Ovary (tissue), 9 donors: ENCODE data around the gene PPP1R2C. TPM values are rescaled to one million over a fixed set of nuclear protein-coding genes. Genes with fewer than 3 reads are reported as not detected.

ENCODE experiments used
- DNase-seq, 5 donors: peaks; one replicate each; pipeline ENCODE4 v3.0.0-alpha.2; 2019 to 2020
- H3K27ac ChIP-seq, 2 donors: fragments of 200-600 bp; one replicate each; pipeline versions ENCODE4 v1.5.1 to v1.8.0; 2019 to 2022
- H3K27me3 ChIP-seq: fragments of 200-600 bp; one replicate; pipeline ENCODE4 v1.8.0; 2022
- H3K36me3 ChIP-seq: fragments of 200-600 bp; sonication (generic); one replicate; pipeline ENCODE4 v1.5.1; 2019
- H3K4me1 ChIP-seq: one replicate; pipeline ENCODE4 v1.8.1; 2013; ENCODE audit warnings: mild to moderate bottlenecking, moderate library complexity; ENCODE audit not compliant: insufficient read depth
- H3K4me3 ChIP-seq: fragments of 200-600 bp; sonication (generic); one replicate; pipeline ENCODE4 v1.5.1; 2017
- H3K9me3 ChIP-seq, 2 donors: fragments of 200-600 bp in 1 of 2; sonication (generic) in 1 of 2; one replicate each; pipeline versions ENCODE4 v1.5.1 to v1.8.1; 2013 to 2019; ENCODE audit warnings: mild to moderate bottlenecking in 1 of 2, moderate library complexity in 1 of 2
- CTCF ChIP-seq, 3 donors: fragments of 450-650 bp in 2 of 3; fragments of 200-600 bp in 1 of 3; IDR thresholded peaks; one replicate each; pipeline versions ENCODE4 v1.5.1 to v1.8.0; 2016 to 2022; ENCODE audit warnings: antibody characterized with exemption in 3 of 3, mild to moderate bottlenecking in 1 of 3
- EP300 ChIP-seq: sonication (generic); formaldehyde crosslinking; IDR thresholded peaks from one replicate; pipeline ENCODE4 v1.6.1; 2017; ENCODE audit warnings: antibody characterized with exemption
- POLR2A ChIP-seq: fragments of 450-650 bp; IDR thresholded peaks from one replicate; pipeline ENCODE4 v1.6.1; 2017; ENCODE audit warnings: antibody characterized with exemption, mild to moderate bottlenecking, moderate library complexity
- WGBS, 3 donors: extraction: QIAGEN DNeasy Blood & Tissue Kit in 1 of 3; methylation state at CpG; one replicate each; pipeline versions ENCODE4 v1.1.5 to v1.1.7; 2013 to 2017; 5-methylcytosine and 5-hydroxymethylcytosine counted together
- intact Hi-C, 4 donors: fragments of 100-400 bp; cut with DNase I; formaldehyde crosslinking; loops; one replicate each; pipeline versions ENCODE4 v1.11.0 to v1.15.1; 2022 to 2023
- polyA plus RNA-seq, 2 donors: library from polyadenylated mRNA; stranded (reverse); fragments of 200-250 nt in 1 of 2; fragments of 350-450 nt in 1 of 2; fragmentation: Illumina TruSeq in 1 of 2; extraction: RNeasy Lipid Tissue Mini Kit (QIAGEN cat#74804) in 1 of 2; gene quantifications; one replicate each; pipeline ENCODE4 v1.2.3, GENCODE V29; 2013 to 2014
- total RNA-seq, 7 donors: library from RNA; depleted of rRNA in 2 of 7; stranded (reverse); fragments of >200 nt in 2 of 7; fragmentation: NEBNext Ultra II Directional in 3 of 7; extraction: Animal tissue kit (Norgen Biotek cat#: 25700) in 3 of 7; gene quantifications; one replicate each; pipeline versions ENCODE4 v1.1.0 to v1.2.4, GENCODE V29; 2016 to 2023
- donor health status: DM: no; HTN: no; CAD: no; lungs with moderate emphysema.
- donor health status: DM: no; HTN: no; CAD: no.
- donor health status: Bipolar disorder and iron deficiency.
- donor health status: DM: yes; HTN: yes; CAD: no.
- donor health status: DM: no; HTN: no; CAD: no.
- donor health status: DM: yes; HTN: yes; CAD: no.

The PPP1R2C gene
- total and polyA plus RNA-seq, 9 donors = not detected

GRCh38 chrX:42748067-42748850 is 29.7 kb downstream of the PPP1R2C start:
- no peaks in the 10 kb centered on the region for H3K27me3 ChIP-seq
- 43 to 55% (median 43%) methylated on average over 5 of the region's 5 CpGs for WGBS, 3 donors
- no peak overlapping the region for H3K27ac ChIP-seq
- no peak overlapping the region for H3K4me3 ChIP-seq
- H3K9me3 ChIP-seq = no peaks in the 10 kb centered on the region
- intact Hi-C loops = no loop called here
- TF ChIP-seq CTCF (IDR thresholded peaks at IDR 0.05) (no peak), POLR2A (no peak), EP300 (no peak)
- DNase-seq = no peak
- no peaks in the 10 kb centered on the region for H3K4me1 ChIP-seq
- no peaks in the 10 kb centered on the region for H3K36me3 ChIP-seq

- no peaks in the 10 kb centered on the region for H3K4me1 ChIP-seq
- no peak overlapping the region for H3K4me3 ChIP-seq
- H3K27me3 ChIP-seq = no peaks in the 10 kb centered on the region
- DNase-seq = no peak
- intact Hi-C loops = no loop called here
- no peak overlapping the region for H3K27ac ChIP-seq
- H3K9me3 ChIP-seq = no peaks in the 10 kb centered on the region
- no peaks in the 10 kb centered on the region for H3K36me3 ChIP-seq
- WGBS, 3 donors = 26 to 52% (median 48%) methylated on average over 2 of the region's 2 CpGs
- TF ChIP-seq POLR2A = no peak
- TF ChIP-seq EP300 = no peak
- no peak for TF ChIP-seq CTCF (IDR thresholded peaks at IDR 0.05)
These were observed 31.4 kb downstream of the PPP1R2C start for GRCh38 chrX:42746606-42747005.

- intact Hi-C loops = no loop called here
- 38 to 55% (median 46%) methylated on average over 1 of the region's 1 CpG for WGBS, 3 donors
- Histone ChIP-seq H3K36me3 (no peaks in the 10 kb centered on the region), H3K4me1 (no peaks in the 10 kb centered on the region), H3K27ac (no peak overlapping the region), H3K9me3 (no peaks in the 10 kb centered on the region), H3K27me3 (no peaks in the 10 kb centered on the region), H3K4me3 (no peak overlapping the region)
- TF ChIP-seq CTCF (IDR thresholded peaks at IDR 0.05) (no peak), POLR2A (no peak), EP300 (no peak)
- no peak for DNase-seq
These were observed 37.5 kb downstream of the PPP1R2C start for GRCh38 chrX:42740456-42740855.

- WGBS, 3 donors = 71 to 78% (median 72%) methylated on average over 1 of the region's 1 CpG
- Histone ChIP-seq H3K27ac (no peak overlapping the region), H3K27me3 (no peaks in the 10 kb centered on the region), H3K4me3 (no peak overlapping the region), H3K36me3 (no peaks in the 10 kb centered on the region), H3K9me3 (no peaks in the 10 kb centered on the region), H3K4me1 (no peaks in the 10 kb centered on the region)
- intact Hi-C loops = no loop called here
- no peak for DNase-seq
- TF ChIP-seq EP300 = no peak
- no peak for TF ChIP-seq POLR2A
- TF ChIP-seq CTCF (IDR thresholded peaks at IDR 0.05) = no peak
These were observed 38.2 kb downstream of the PPP1R2C start for GRCh38 chrX:42739741-42740140.
